ENCODE measurements around the gene RBMS2. TPM values are rescaled to one million over a fixed set of nuclear protein-coding genes. Genes with fewer than 3 reads are reported as not detected.

The RBMS2 gene
- total and polyA plus RNA-seq, 2 donors from 2014 or later: 8.5 to 71.3 TPM

DNA sequence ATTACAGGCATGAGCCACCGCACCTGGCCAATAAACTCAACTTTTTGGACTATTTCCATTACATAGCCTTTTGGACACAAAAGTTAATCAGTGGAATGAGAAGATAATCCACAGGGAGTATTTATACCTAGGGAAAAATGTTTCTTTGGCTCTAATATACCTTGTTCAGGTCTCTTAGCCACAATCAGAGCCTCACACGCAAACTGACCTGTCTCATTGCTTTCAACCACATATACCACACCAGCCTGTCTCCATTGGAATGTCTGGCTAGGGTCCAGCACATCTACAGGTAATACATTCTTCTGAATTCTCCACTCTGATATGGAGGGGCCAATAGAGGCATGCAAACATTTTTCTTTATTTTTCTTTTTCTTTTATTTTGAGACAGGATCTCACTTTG lies 3.8 kb upstream of the RBMS2 start:
- H3K36me3 ChIP-seq (ENCODE audit: control insufficient read depth in 2 of 3, insufficient read depth in 3 of 3, low read length in 3 of 3): no peaks in the 10 kb centered on the region
- TF ChIP-seq, protein P1, sequence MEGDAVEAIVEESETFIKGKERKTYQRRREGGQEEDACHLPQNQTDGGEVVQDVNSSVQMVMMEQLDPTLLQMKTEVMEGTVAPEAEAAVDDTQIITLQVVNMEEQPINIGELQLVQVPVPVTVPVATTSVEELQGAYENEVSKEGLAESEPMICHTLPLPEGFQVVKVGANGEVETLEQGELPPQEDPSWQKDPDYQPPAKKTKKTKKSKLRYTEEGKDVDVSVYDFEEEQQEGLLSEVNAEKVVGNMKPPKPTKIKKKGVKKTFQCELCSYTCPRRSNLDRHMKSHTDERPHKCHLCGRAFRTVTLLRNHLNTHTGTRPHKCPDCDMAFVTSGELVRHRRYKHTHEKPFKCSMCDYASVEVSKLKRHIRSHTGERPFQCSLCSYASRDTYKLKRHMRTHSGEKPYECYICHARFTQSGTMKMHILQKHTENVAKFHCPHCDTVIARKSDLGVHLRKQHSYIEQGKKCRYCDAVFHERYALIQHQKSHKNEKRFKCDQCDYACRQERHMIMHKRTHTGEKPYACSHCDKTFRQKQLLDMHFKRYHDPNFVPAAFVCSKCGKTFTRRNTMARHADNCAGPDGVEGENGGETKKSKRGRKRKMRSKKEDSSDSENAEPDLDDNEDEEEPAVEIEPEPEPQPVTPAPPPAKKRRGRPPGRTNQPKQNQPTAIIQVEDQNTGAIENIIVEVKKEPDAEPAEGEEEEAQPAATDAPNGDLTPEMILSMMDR (IDR thresholded peaks at IDR 0.05; ENCODE audit: borderline replicate concordance, extremely low read depth, insufficient read depth): no peak
- H3K27ac ChIP-seq (ENCODE audit: low read depth in 2 of 2, low read length in 2 of 2): no peak overlapping the region
- no peaks in the 10 kb centered on the region for H3K9me3 ChIP-seq (ENCODE audit: control insufficient read depth in 2 of 3, insufficient read depth in 1 of 3, low read length in 3 of 3)
- peaks cover 0 to 3% (median 3%) of the 10 kb centered on the region in 3 donors for H3K4me1 ChIP-seq (ENCODE audit: control insufficient read depth in 2 of 3, insufficient read depth in 2 of 3, low read depth in 1 of 3, low read length in 3 of 3)
- H3K4me3 ChIP-seq (ENCODE audit: low read length in 3 of 3): no peak overlapping the region
- intact Hi-C loops (cut with DNase I): no loop called here
- DNase-seq (no peak), FAIRE-seq (no peak)
- H3K27me3 ChIP-seq (ENCODE audit: control insufficient read depth, insufficient read depth, low read length): no peaks in the 10 kb centered on the region
- H3K9ac ChIP-seq (ENCODE audit: low read length in 3 of 3): no peak overlapping the region

DNA sequence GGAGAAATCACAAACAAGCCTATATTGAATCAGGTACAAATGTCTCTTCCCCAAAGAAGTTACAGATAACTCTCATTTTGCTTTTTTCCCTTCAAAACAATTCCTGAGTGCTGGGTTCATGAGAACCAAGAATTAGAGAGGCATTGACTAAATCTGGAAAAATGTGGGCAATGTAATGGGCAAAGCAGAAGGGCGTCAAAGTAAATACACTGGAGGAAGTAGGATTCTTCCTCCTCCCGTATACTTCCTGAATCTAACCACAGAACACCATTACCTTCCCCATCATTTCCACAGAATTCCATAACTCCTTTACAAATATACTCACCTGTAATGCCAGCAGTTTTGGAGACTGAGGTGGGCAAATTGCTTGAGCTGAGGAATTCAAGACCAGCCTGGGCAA lies 3.0 kb upstream of the RBMS2 start:
- Histone ChIP-seq H3K4me1 (ENCODE audit: control insufficient read depth in 2 of 3, insufficient read depth in 2 of 3, low read depth in 1 of 3, low read length in 3 of 3) (peaks cover 4 to 7% (median 6%) of the 10 kb centered on the region in 3 donors), H3K4me3 (ENCODE audit: low read length in 3 of 3) (no peak overlapping the region), H3K27ac (ENCODE audit: low read depth in 2 of 2, low read length in 2 of 2) (no peak overlapping the region), H3K9me3 (ENCODE audit: control insufficient read depth in 2 of 3, insufficient read depth in 1 of 3, low read length in 3 of 3) (no peaks in the 10 kb centered on the region), H3K36me3 (ENCODE audit: control insufficient read depth in 2 of 3, insufficient read depth in 3 of 3, low read length in 3 of 3) (no peaks in the 10 kb centered on the region), H3K27me3 (ENCODE audit: control insufficient read depth, insufficient read depth, low read length) (no peaks in the 10 kb centered on the region), H3K9ac (ENCODE audit: low read length in 3 of 3) (no peak overlapping the region)
- TF ChIP-seq, protein P1 (IDR thresholded peaks at IDR 0.05; ENCODE audit: borderline replicate concordance, extremely low read depth, insufficient read depth): no peak
- FAIRE-seq (no peak), DNase-seq (no peak)
- intact Hi-C loops (cut with DNase I): no loop called here

DNA sequence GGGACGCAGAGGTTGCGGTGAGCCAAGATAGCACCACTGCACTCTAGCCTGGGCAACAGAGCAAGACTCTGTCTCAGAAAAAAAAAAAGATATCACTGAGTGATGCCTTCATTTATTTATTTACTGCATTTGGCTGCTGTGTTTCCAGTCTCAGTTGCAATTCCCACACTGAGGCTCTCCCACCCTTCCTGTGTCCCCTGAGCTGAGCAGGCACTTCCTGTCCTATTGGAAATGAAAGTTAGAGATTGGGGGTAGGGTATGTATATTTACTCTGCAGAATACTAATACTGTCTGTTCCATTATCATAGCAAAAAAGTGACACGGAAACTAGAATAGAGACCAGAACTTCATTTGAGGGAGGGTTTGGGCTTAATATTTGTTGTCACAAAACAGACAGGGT lies 1.6 kb upstream of the RBMS2 start:
- FAIRE-seq: no peak
- peaks cover 4 to 7% (median 6%) of the 10 kb centered on the region in 3 donors for H3K4me1 ChIP-seq (ENCODE audit: control insufficient read depth in 2 of 3, insufficient read depth in 2 of 3, low read depth in 1 of 3, low read length in 3 of 3)
- intact Hi-C loops (cut with DNase I): no loop called here
- TF ChIP-seq, protein P1 (IDR thresholded peaks at IDR 0.05; ENCODE audit: borderline replicate concordance, extremely low read depth, insufficient read depth): no peak
- no peaks in the 10 kb centered on the region for H3K9me3 ChIP-seq (ENCODE audit: control insufficient read depth in 2 of 3, insufficient read depth in 1 of 3, low read length in 3 of 3)
- H3K9ac ChIP-seq (ENCODE audit: low read length in 3 of 3): no peak overlapping the region
- H3K36me3 ChIP-seq (ENCODE audit: control insufficient read depth in 2 of 3, insufficient read depth in 3 of 3, low read length in 3 of 3): no peaks in the 10 kb centered on the region
- peak overlapping the region in 1 of 2 donors; percentile 94 for H3K27ac ChIP-seq (ENCODE audit: low read depth in 2 of 2, low read length in 2 of 2)
- DNase-seq: peak in 1 of 5 donors; percentile 65
- no peaks in the 10 kb centered on the region for H3K27me3 ChIP-seq (ENCODE audit: control insufficient read depth, insufficient read depth, low read length)
- peak overlapping the region in 2 of 3 donors; percentile 79 to 86 for H3K4me3 ChIP-seq (ENCODE audit: low read length in 3 of 3)

DNA sequence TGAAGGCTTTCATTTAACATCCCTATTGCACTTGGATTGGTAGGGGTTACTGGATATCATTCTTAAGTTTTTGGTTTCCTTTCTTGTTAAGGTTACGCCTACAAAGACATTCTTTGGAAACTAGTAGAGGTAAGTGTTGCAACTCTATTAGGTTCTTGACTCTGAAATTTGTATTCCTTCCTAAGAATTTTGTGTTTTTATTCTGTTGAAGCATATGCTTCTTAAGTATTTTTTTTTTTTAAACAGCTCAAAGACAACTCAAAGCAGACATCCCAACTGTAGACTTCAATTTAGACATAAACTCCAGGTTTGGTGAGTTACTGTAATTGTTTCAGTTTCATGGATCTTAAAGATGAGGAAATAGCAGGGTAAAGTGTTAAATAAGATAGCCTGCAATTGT lies 1.1 kb upstream of the RBMS2 start:
- H3K27me3 ChIP-seq (ENCODE audit: control insufficient read depth, insufficient read depth, low read length): no peaks in the 10 kb centered on the region
- H3K9ac ChIP-seq (ENCODE audit: low read length in 3 of 3): peak overlapping the region in 2 of 3 donors; percentile 17 to 32
- no peaks in the 10 kb centered on the region for H3K36me3 ChIP-seq (ENCODE audit: control insufficient read depth in 2 of 3, insufficient read depth in 3 of 3, low read length in 3 of 3)
- DNase-seq (no peak), FAIRE-seq (no peak)
- H3K27ac ChIP-seq (ENCODE audit: low read depth in 2 of 2, low read length in 2 of 2): peak overlapping the region; percentile 94 to 95
- peaks cover 4 to 7% (median 6%) of the 10 kb centered on the region in 3 donors for H3K4me1 ChIP-seq (ENCODE audit: control insufficient read depth in 2 of 3, insufficient read depth in 2 of 3, low read depth in 1 of 3, low read length in 3 of 3)
- intact Hi-C loops (cut with DNase I): no loop called here
- TF ChIP-seq, protein P1 (IDR thresholded peaks at IDR 0.05; ENCODE audit: borderline replicate concordance, extremely low read depth, insufficient read depth): no peak
- H3K4me3 ChIP-seq (ENCODE audit: low read length in 3 of 3): peak overlapping the region in 2 of 3 donors; percentile 79 to 86
- H3K9me3 ChIP-seq (ENCODE audit: control insufficient read depth in 2 of 3, insufficient read depth in 1 of 3, low read length in 3 of 3): no peaks in the 10 kb centered on the region

Measured in kidney (tissue), 14 donors.